Parathyroid adenoma (tissue), 2 donors: ENCODE results near the gene PRKN.

ENCODE experiments used
- H2AFZ ChIP-seq: fragments of 300-600 bp; sonication (generic); one replicate; pipeline ENCODE4 v1.7.0; 2017; ENCODE audit warnings: antibody characterized with exemption, mild to moderate bottlenecking
- H3K27ac ChIP-seq: fragments of 300-600 bp; sonication (generic); one replicate; pipeline ENCODE4 v1.7.0; 2017
- H3K27me3 ChIP-seq: fragments of 300-600 bp; sonication (generic); one replicate; pipeline ENCODE4 v1.7.0; 2017; ENCODE audit warnings: low read length; ENCODE audit not compliant: control insufficient read depth, insufficient read depth
- H3K36me3 ChIP-seq: fragments of 300-600 bp; sonication (generic); one replicate; pipeline ENCODE4 v1.7.0; 2017; ENCODE audit warnings: low read length; ENCODE audit not compliant: control insufficient read depth, insufficient read depth
- H3K4me1 ChIP-seq: fragments of 300-600 bp; sonication (generic); one replicate; pipeline ENCODE4 v1.7.0; 2017; ENCODE audit warnings: control low read depth
- H3K4me2 ChIP-seq: fragments of 300-600 bp; sonication (generic); one replicate; pipeline ENCODE4 v1.7.0; 2017; ENCODE audit warnings: low read length
- H3K4me3 ChIP-seq: fragments of 300-600 bp; sonication (generic); one replicate; pipeline ENCODE4 v1.7.0; 2017; ENCODE audit warnings: low read depth, low read length
- H3K79me2 ChIP-seq: fragments of 300-600 bp; sonication (generic); one replicate; pipeline ENCODE4 v1.7.0; 2017; ENCODE audit warnings: control low read depth
- H3K9ac ChIP-seq: fragments of 300-600 bp; sonication (generic); one replicate; pipeline ENCODE4 v1.7.0; 2017; ENCODE audit warnings: mild to moderate bottlenecking
- H3K9me3 ChIP-seq: fragments of 300-600 bp; sonication (generic); one replicate; pipeline ENCODE4 v1.7.0; 2017; ENCODE audit warnings: low read length; ENCODE audit not compliant: control insufficient read depth
- TF ChIP-seq, protein P1 (sequence below): fragments of 300-600 bp; sonication (generic); IDR thresholded peaks from one replicate; pipeline ENCODE4 v1.7.0; 2017; ENCODE audit warnings: antibody characterized with exemption, mild to moderate bottlenecking
- donor health status: primary hyperparathyroidism.

The PRKN gene

DNA sequence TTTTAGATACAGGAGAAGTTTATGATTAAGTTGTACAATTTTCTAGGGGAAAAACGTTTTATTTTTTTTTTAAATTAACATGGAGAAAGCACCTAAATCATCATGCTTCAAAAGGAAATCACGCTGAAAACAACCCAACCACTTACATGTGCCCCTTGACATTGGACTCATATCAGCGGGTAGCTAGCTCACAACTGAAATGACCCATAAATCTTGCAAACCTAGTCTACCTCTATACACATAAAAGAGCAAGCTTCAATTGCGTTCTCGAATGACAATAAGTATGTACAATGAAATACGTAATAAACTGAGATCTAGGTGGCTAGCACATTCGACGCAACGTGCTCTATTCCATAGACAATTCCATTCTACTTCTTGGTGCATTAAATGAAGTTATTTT, 730.8 kb downstream of the PRKN start:
- Histone ChIP-seq H3K4me2 (no peak overlapping the region), H3K4me1 (no peaks in the 10 kb centered on the region), H3K79me2 (no peaks in the 10 kb centered on the region), H3K27ac (no peak overlapping the region), H3K9ac (no peak overlapping the region), H3K27me3 (no peaks in the 10 kb centered on the region), H3K9me3 (no peaks in the 10 kb centered on the region), H3K4me3 (no peak overlapping the region), H2AFZ (no peak overlapping the region), H3K36me3 (no peaks in the 10 kb centered on the region)
- TF ChIP-seq, protein P1, sequence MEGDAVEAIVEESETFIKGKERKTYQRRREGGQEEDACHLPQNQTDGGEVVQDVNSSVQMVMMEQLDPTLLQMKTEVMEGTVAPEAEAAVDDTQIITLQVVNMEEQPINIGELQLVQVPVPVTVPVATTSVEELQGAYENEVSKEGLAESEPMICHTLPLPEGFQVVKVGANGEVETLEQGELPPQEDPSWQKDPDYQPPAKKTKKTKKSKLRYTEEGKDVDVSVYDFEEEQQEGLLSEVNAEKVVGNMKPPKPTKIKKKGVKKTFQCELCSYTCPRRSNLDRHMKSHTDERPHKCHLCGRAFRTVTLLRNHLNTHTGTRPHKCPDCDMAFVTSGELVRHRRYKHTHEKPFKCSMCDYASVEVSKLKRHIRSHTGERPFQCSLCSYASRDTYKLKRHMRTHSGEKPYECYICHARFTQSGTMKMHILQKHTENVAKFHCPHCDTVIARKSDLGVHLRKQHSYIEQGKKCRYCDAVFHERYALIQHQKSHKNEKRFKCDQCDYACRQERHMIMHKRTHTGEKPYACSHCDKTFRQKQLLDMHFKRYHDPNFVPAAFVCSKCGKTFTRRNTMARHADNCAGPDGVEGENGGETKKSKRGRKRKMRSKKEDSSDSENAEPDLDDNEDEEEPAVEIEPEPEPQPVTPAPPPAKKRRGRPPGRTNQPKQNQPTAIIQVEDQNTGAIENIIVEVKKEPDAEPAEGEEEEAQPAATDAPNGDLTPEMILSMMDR = no peak

DNA sequence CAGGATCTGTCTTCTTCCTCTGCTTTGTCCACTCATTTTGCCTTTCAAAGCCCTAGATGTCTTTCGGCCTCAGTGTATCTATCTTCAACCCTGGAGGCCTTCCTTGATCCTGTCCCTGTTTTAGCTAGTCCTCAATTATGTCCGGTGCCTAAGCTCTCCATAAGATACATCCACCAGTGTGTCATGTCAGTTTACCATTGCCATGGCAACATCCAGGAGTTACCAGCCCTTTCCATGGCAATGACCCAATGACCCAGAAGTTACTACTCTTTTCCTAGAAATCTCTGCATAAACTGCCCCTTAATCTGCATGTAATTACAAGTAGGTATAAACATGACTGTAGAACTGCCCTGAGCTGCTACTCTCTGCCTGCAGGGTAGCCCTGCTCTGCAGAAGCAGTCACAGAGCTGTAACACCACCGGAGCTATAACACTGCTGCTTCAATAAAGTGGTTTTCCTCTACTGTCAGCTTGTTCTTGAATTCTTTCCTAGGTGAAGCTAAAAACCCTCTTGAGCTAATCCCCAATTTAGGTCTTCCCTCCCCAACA, 741.6 kb downstream of the PRKN start:
- Histone ChIP-seq H3K36me3 (no peaks in the 10 kb centered on the region), H3K4me1 (no peaks in the 10 kb centered on the region), H3K9ac (no peak overlapping the region), H3K9me3 (no peaks in the 10 kb centered on the region), H3K4me3 (no peak overlapping the region), H2AFZ (no peak overlapping the region), H3K27me3 (no peaks in the 10 kb centered on the region), H3K4me2 (no peak overlapping the region), H3K79me2 (no peaks in the 10 kb centered on the region), H3K27ac (no peak overlapping the region)
- TF ChIP-seq, protein P1 = no peak

DNA sequence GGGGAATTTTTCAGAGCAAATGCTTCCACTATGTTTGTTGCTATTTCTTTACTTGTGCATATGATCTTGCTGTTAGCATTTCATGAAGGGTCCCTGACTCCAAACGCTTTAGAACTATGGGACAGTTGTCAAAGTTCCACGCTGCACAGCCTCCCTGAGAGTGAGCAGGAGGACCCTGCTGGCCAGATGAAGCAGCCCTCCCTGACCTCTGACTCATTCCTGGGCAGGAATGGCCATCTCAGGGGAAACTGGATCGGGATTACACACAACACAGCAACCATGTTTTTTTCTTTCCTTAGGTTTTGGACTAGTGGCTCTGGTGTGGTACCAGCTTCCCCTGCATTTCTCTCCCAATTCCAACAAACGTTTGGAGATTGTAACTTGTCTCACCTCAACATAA, 742.9 kb downstream of the PRKN start:
- Histone ChIP-seq H3K9me3 (no peaks in the 10 kb centered on the region), H3K27me3 (no peaks in the 10 kb centered on the region), H2AFZ (no peak overlapping the region), H3K9ac (no peak overlapping the region), H3K4me1 (no peaks in the 10 kb centered on the region), H3K4me2 (no peak overlapping the region), H3K36me3 (no peaks in the 10 kb centered on the region), H3K4me3 (no peak overlapping the region), H3K27ac (no peak overlapping the region), H3K79me2 (no peaks in the 10 kb centered on the region)
- TF ChIP-seq, protein P1 = no peak

DNA sequence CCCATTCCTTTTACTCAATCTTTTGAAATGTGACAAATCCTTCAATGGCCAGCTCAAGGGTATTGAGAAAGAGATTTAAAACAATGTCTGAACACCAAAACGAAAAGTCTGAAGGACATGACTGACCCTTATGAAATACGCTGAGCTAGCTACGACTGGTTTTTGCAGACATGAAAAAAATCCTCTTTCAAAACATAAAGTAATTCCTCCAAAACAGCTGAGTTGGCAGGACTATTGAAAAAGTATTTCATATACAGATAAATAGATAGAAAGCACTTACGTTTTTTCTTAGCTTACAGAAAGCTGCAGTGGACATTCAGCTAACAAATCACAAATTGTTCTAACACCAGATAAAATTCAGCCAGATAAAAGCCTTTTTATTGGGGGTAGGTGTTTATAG, 751.0 kb downstream of the PRKN start:
- Histone ChIP-seq H3K36me3 (no peaks in the 10 kb centered on the region), H3K9me3 (no peaks in the 10 kb centered on the region), H3K27me3 (no peaks in the 10 kb centered on the region), H2AFZ (peak overlapping the region; percentile 48), H3K27ac (peak overlapping the region; percentile 81), H3K4me3 (no peak overlapping the region), H3K79me2 (no peaks in the 10 kb centered on the region), H3K9ac (no peak overlapping the region), H3K4me2 (no peak overlapping the region), H3K4me1 (peaks cover 3% of the 10 kb centered on the region)
- TF ChIP-seq, protein P1 = no peak

DNA sequence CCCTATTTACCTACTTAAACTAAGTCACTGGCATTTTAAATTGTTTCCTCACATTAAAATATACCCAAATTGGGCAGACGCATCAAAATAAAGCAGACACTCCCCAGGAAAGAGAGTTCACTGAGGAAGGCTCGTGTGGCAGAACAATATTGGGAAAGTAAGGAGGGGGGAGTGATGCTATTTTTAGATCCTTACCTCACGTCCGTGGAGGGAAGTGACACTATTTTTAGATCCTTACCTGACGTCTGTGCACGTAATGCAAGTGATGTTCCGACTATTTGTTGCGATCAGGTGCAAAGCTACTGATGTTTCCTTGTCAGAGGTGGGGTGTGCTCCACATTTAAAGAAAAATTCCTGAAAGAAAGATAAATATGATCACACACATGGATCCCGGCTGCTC, 754.5 kb downstream of the PRKN start:
- Histone ChIP-seq H3K9ac (no peak overlapping the region), H2AFZ (no peak overlapping the region), H3K27me3 (no peaks in the 10 kb centered on the region), H3K4me3 (no peak overlapping the region), H3K36me3 (no peaks in the 10 kb centered on the region), H3K4me1 (peaks cover 3% of the 10 kb centered on the region), H3K4me2 (no peak overlapping the region), H3K9me3 (no peaks in the 10 kb centered on the region), H3K79me2 (no peaks in the 10 kb centered on the region), H3K27ac (no peak overlapping the region)
- TF ChIP-seq, protein P1 = no peak
